Activated CD4-positive, alpha-beta T cell treated with anti-CD3 and anti-CD28 coated beads for 36 hours (primary cell): ENCODE measurements around the gene MRPL53. TPM values are rescaled to one million over a fixed set of nuclear protein-coding genes. Genes with fewer than 3 reads are reported as not detected.
"Not testable (repeated sequence)": the region's sequence is repeated elsewhere in the genome, so short reads cannot be mapped to it uniquely, and the experiment has no call there.

ENCODE experiments used
- ATAC-seq: fragments of 200-7000 bp; cut with Tn5 transposase; one replicate; pipeline ENCODE4 v1.10.0; 2021; ENCODE audit warnings: mild to moderate bottlenecking, moderate library complexity
- CTCF ChIA-PET: fragments of 350-600 bp; sonication (Branson Sonifier 250); formaldehyde crosslinking; loops from one replicate; lab custom pipeline; 2021; ENCODE audit warnings: antibody characterized with exemption; lab: Charles Lee
- POLR2A ChIA-PET: fragments of 350-600 bp; sonication (Branson Sonifier 250); formaldehyde crosslinking; loops from one replicate; lab custom pipeline; 2021; ENCODE audit warnings: antibody characterized with exemption, inconsistent platforms; lab: Charles Lee
- DNase-seq: peaks from one replicate; pipeline ENCODE4 v3.0.0-alpha.2; 2020
- H3K27ac Mint-ChIP-seq: one replicate; pipeline ENCODE4 v1.8.0; 2021; ENCODE audit warnings: mixed read lengths
- H3K27me3 Mint-ChIP-seq: one replicate; pipeline ENCODE4 v1.8.0; 2021; ENCODE audit warnings: mixed read lengths
- H3K36me3 Mint-ChIP-seq: one replicate; pipeline ENCODE4 v1.8.0; 2021; ENCODE audit warnings: low read depth, mixed read lengths
- H3K4me1 Mint-ChIP-seq: one replicate; pipeline ENCODE4 v1.8.0; 2021; ENCODE audit warnings: mixed read lengths
- H3K4me3 Mint-ChIP-seq: one replicate; pipeline ENCODE4 v1.8.0; 2021; ENCODE audit warnings: mild to moderate bottlenecking, moderate library complexity, mixed read lengths
- H3K9me3 Mint-ChIP-seq: one replicate; pipeline ENCODE4 v1.8.0; 2021; ENCODE audit warnings: low read depth, mixed read lengths
- intact Hi-C, 2 experiments: fragments of 100-400 bp; cut with DNase I in 1 of 2; cut with micrococcal nuclease in 1 of 2; formaldehyde crosslinking; loops; one replicate each; pipeline versions ENCODE4 v1.14.2 to v1.15.1; 2022 to 2024; cut with DNase I, micrococcal nuclease
- total RNA-seq, 2 experiments: library from RNA; stranded (reverse); gene quantifications; one replicate each; pipeline ENCODE4 v1.2.3, GENCODE V29; 2021

Gene MRPL53
- total RNA-seq, 2 experiments from 2014 or later = 87.4 to 88.5 TPM

DNA sequence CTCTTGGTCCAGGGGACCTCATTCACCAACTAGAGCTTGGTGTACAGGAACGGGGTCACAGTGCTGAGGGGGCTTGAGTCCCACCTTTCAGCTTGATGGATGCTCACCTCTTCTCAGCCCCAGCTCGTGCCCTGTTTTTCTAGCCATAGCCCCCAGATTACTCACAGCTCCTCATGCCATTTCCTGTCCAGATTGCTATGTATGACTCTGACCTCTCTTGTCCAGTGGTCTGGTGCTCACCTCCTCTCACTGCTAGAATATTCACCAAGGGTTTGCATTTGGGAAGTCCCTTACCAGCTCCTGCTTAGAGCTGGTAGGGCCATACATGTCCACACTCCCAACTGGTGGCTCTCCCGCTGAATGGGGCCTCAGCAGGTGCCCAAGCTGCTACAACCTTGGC lies 21.1 kb upstream of the MRPL53 start:
- ChIA-PET CTCF (interaction anchor here (0.9 kb wide), 1 partner anchor 11 kb away, joined by 4 read pairs; the partner anchor contains the start of genes CCDC142 and TTC31), POLR2A (interaction anchor here (0.7 kb wide), 1 partner anchor 63 kb away, joined by 3 read pairs; no protein-coding TSS in a partner anchor)
- DNase-seq = no peak
- Mint-ChIP-seq H3K9me3 (no peaks in the 10 kb centered on the region), H3K4me3 (no peak overlapping the region), H3K27me3 (peaks cover 10% of the 10 kb centered on the region), H3K36me3 (peaks cover 26% of the 10 kb centered on the region), H3K27ac (no peak overlapping the region), H3K4me1 (peaks cover 8% of the 10 kb centered on the region)
- intact Hi-C loops = no loop called here
- no peak for ATAC-seq

DNA sequence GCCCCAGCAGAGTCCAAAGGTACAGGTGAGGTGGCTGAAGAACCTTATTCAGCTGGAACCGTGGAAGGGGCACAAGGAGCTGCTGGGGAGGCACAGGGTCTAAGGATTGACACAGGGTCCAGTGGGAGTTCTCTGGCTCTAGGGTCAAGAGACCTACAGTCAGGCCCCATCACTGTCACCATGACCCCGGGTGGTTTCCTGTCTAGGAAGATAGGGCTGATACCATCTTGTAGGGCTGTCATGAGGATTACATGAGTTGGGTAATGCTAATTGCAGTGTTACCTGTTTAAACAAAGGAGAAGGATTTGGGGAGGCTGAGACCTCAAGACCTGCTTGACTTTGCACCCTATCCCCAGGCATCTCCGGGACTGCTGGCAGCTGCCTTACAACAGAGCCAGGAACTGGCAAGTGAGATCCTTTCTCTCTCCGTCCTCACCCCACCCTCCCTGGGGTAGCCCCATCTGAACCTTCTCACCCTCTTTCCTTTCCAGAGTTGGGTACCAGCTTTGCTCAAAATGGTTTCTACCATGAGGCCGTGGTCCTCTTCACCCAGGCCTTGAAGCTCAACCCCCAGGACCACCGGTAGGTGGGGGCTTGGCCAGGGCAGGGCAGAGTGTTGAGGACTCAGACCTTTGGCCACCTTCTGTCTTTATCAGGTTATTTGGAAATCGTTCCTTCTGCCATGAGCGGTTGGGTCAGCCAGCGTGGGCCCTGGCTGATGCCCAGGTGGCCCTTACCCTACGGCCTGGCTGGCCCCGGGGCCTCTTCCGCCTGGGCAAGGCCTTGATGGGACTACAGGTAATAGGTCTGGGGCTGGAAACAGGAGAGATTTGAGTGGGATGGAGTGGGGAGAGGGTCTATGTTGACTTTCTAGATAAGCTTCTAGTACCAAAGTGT lies 19.4 kb upstream of the MRPL53 start:
- no peak overlapping the region for H3K4me3 Mint-ChIP-seq
- no peak for DNase-seq

DNA sequence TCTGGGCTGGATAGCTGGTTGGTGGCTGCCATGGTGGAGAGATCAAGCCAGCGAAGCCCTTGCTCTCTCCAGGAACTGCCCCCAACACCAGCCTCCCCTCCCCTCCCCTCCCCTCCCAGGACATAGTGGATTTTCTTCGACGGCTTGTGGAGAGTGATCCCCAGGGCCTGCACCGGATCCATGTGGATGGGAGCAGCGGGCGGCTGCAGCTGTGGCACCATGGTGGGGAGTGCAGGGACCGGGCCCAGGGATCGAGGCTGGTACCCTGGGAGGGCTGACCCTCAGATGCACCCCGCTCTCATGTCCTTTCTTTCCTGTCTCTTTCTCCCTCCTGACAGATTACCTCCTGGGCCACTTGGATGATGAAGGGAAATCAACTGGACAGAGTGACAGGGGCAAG lies 17.4 kb upstream of the MRPL53 start:
- Mint-ChIP-seq H3K27ac (no peak overlapping the region), H3K36me3 (peaks cover 36% of the 10 kb centered on the region), H3K4me1 (no peaks in the 10 kb centered on the region), H3K27me3 (no peaks in the 10 kb centered on the region), H3K4me3 (no peak overlapping the region), H3K9me3 (no peaks in the 10 kb centered on the region)
- CTCF ChIA-PET = interaction anchor here (1.0 to 1.1 kb wide), 2 partner anchors 11 to 96 kb away, joined by 5 read pairs; no protein-coding TSS in a partner anchor
- no peak for DNase-seq
- intact Hi-C loops = no loop called here
- no peak for ATAC-seq
- POLR2A ChIA-PET = no interaction called here

More for the DNA sequence above, 19.4 kb upstream of the MRPL53 start:
- H3K36me3 Mint-ChIP-seq = peaks cover 27% of the 10 kb centered on the region
- H3K4me1 Mint-ChIP-seq = no peaks in the 10 kb centered on the region
- no peaks in the 10 kb centered on the region for H3K27me3 Mint-ChIP-seq
- H3K9me3 Mint-ChIP-seq = no peaks in the 10 kb centered on the region
- ATAC-seq = no peak
- CTCF ChIA-PET = interaction anchor here (0.6 kb wide), 1 partner anchor 76 kb away, joined by 4 read pairs; no protein-coding TSS in a partner anchor
- intact Hi-C loops = no loop called here
- H3K27ac Mint-ChIP-seq = no peak overlapping the region
- POLR2A ChIA-PET = no interaction called here

DNA sequence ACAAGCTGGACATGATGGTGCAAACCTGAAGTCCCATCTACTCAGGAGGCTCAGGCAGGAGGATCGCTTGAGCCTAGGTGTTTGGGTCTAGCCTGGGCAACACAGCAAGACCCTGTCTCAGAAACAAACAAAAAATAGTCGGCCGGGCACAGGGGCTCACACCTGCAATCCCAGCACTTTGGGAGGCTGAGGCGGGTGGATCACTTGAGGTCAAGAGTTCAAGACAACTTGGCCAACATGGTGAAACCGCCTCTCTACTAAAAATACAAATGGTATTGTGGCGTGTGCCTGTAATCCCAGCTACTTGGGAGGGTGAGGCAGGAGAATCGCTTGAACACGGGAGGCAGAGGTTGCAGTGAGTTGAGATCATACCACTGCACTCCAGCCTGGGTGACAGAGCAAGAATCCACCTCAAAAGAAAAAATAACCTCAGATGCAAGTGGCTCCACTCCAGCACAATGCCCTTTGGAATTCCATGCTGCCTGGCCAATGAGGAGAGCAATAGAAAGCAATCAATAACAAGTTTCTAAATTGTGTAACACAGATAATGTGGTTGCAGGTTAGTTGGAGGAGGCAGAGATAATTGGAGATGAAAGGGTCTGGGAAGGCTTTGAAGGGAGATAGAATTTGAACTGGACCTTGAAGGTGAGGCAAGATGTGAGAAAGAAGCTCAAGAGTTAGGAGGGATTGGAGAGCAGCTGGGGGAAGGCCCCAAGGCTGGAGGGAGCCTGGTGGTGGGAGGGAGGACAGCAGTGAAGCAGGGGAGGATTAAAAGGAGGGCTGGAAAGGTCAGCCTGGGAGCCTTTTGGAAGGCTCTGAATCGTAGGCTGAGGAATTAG lies 16.4 kb upstream of the MRPL53 start:
- Mint-ChIP-seq H3K9me3 (no peaks in the 10 kb centered on the region), H3K27me3 (no peaks in the 10 kb centered on the region), H3K4me3 (no peak overlapping the region), H3K27ac (no peak overlapping the region), H3K36me3 (peaks cover 34% of the 10 kb centered on the region), H3K4me1 (peaks cover 4% of the 10 kb centered on the region)
- CTCF ChIA-PET = interaction anchor here (0.5 to 1.7 kb wide), 3 partner anchors 8 to 15 kb away, joined by 3 to 5 read pairs (median 5); no protein-coding TSS in a partner anchor
- intact Hi-C loops = no loop called here
- no peak for DNase-seq
- POLR2A ChIA-PET = interaction anchor here (0.6 kb wide), 1 partner anchor 70 kb away, joined by 13 read pairs; no protein-coding TSS in a partner anchor
- ATAC-seq = no peak

DNA sequence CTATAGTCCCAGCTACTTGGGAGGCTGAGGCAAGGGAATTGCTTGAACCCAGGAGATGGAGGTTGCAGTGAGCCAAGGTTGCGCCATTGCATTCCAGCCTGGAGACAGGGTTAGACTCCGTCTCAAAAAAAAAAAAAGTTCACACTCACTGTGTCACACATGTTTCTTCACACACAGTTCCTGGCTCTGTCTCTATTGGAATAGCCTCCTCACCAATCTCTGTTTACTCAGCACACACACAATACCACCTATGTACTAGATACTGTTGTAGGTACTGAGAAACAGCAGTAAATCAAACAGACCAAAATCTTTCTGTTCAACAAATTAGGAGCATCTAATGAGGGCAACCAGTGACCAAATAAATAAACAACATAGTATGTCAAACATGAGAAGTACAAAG lies 13.7 kb upstream of the MRPL53 start:
- H3K27me3 Mint-ChIP-seq = no peaks in the 10 kb centered on the region
- DNase-seq (no peak), ATAC-seq (no peak)
- peaks cover 23% of the 10 kb centered on the region for H3K36me3 Mint-ChIP-seq
- peaks cover 16% of the 10 kb centered on the region for H3K4me1 Mint-ChIP-seq
- no peak overlapping the region for H3K27ac Mint-ChIP-seq
- CTCF ChIA-PET = no interaction called here
- no peaks in the 10 kb centered on the region for H3K9me3 Mint-ChIP-seq
- H3K4me3 Mint-ChIP-seq = no peak overlapping the region
- intact Hi-C loops = no loop called here
- POLR2A ChIA-PET = no interaction called here

DNA sequence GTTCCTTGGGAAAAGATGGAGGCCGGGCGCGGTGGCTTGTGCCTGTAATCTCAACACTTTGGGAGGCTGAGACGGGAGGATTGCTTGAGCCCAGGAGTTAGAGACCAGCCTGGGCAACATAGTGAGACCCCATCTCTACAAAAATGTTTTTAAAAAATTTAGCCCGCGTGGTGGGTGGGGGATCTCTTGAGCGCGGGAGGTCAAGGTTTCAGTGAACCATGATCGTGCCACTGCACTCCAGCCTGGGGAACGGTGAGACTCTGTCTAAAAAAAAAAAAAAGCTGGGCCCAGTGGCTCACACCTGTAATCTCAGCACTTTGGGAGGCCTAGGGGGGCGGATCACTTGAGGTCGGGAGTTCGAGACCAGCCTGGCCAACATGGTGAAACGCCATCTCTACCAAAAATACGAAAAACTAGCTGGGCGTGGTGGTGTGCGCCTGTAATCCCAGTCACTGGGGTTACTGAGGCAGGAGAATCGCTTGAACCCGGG lies 11.2 kb upstream of the MRPL53 start:
- Mint-ChIP-seq H3K4me3 (peak overlapping the region; percentile 90), H3K27ac (peak overlapping the region; percentile 99), H3K36me3 (peaks cover 17% of the 10 kb centered on the region), H3K4me1 (peaks cover 31% of the 10 kb centered on the region)
- H3K27me3 Mint-ChIP-seq, DNase-seq, ATAC-seq, H3K9me3 Mint-ChIP-seq, POLR2A ChIA-PET: not testable (repeated sequence)
- intact Hi-C loops = loop anchor here (1.0 to 2.0 kb wide), 15 partner anchors 11 to 1099 kb away; partner anchors contain the start of genes AUP1 (in 2 of the 2), C2orf81 (in 2 of the 2), DOK1 (in 2 of the 2) and HTRA2 (in 2 of the 2)
- CTCF ChIA-PET = interaction anchor here (0.6 to 5.2 kb wide), 13 partner anchors 11 to 728 kb away, joined by 3 to 62 read pairs (median 6); partner anchors contain the start of genes AUP1, HTRA2, INO80B and LBX2

DNA sequence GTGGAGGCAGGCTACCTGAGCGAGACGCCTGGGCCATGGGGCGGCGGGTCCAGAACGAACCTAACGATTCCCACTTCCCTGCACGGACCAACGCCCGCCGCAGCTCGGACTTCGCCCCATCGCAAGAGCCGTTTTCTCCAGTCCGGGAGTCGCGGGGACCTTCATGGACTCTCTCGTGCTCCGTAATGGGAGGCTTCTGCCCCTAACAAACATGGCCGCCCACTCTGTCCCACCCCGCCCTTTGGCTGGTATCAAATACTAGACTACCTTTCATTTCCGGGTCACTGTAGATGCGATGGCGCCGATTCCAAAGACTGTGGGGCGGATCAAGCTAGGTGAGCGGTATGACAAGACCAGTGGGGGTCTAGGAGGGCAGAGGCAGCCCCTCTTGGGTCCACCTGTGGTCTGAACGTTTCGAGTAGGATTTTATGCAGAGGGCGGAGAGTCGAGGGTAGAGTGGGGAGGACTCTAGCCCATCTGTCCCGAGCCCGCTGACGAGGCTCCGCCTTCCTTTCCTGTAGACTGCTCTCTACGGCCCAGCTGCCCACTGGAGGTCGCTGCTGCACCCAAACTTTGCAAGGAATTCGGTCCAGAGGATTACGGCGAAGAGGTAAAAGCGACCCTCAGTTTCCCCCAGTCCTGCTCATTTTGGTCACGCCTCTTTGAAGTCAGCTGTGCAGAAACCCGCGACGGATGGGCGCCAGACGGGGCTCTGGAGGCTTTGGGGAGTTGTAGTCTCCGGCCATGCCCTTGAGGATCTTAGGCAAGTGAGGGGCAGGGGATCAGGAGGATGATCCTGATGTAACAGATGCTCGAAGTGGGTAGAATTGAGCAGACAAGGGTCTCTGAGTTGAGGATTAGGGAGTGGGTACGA lies 10.6 kb upstream of the MRPL53 start, which contains the start of the genes CCDC142 and TTC31:
Gene CCDC142, minus strand, starts transcription at position 198 of the 874 bp plus-strand sequence. Its CDS starts 161 bp downstream, at position 37.
Gene TTC31, plus strand, starts transcription at position 281 of the 874 bp plus-strand sequence. Its CDS starts 15 bp downstream, at position 296.
- peaks cover 31% of the 10 kb centered on the region for H3K4me1 Mint-ChIP-seq
- POLR2A ChIA-PET = interaction anchor here (0.5 to 3.2 kb wide), 5 partner anchors 10 to 169 kb away, joined by 3 to 18 read pairs (median 6); partner anchors contain the start of genes AUP1, HTRA2, INO80B and MRPL53
- ATAC-seq = peak; percentile 95
- H3K4me3 Mint-ChIP-seq = peak within 1 kb of the TSS; percentile 90
- H3K9me3 Mint-ChIP-seq = no peaks in the 10 kb centered on the region
- peaks cover 17% of the 10 kb centered on the region for H3K36me3 Mint-ChIP-seq
- H3K27me3 Mint-ChIP-seq = no peaks in the 10 kb centered on the region
- DNase-seq = peak; percentile 96
- intact Hi-C loops = loop anchor here (1.0 to 2.0 kb wide), 15 partner anchors 11 to 1098 kb away; partner anchors contain the start of genes AUP1 (in 2 of the 2), C2orf81 (in 2 of the 2), DOK1 (in 2 of the 2) and HTRA2 (in 2 of the 2)
- CTCF ChIA-PET = interaction anchor here (0.5 to 5.2 kb wide), 18 partner anchors 10 to 141 kb away, joined by 3 to 62 read pairs (median 4); partner anchors contain the start of genes AUP1, DQX1, HTRA2 and INO80B
- H3K27ac Mint-ChIP-seq = peak within 1 kb of the TSS; percentile 99

DNA sequence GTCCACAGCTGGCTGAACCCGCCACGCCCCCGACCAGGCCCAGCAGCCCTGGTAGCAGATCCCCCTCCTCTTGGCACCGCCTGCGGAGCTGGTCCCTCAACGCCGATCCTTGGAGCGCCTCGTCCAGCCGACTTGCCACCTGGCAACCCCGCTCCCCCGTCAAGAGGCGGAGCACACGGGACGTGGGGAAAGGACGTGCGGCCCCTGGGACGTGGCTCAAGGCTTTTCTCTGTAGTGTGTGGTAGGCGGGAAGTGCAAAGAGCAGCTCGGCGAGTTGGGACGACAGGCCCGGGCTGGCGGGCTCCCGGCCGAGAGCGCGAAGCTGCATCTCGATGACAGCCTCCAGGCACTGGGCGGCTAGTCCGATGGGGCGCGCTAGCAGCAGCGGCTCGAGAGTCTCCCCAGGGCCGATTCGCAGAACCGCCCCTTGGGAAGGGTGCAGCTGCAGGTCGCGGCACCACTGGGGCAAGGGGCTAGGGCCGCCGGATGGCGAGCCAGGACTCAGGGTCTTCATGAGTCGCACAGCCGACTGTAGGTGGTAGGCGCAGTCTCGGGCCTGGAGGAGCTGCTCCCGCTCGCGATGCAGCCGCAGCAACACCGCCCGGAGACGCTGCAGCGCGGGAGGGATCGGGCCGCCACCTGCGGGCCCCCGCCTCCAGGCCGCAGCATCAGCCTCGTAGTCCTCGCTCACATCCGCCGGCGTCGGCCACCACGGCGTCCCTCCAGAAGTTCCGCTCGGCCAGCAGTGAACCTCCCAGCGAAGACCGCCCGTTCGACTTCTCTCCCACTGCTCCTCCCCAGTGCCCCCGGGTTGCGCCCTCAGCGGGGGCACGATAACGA lies 9.7 kb upstream of the MRPL53 start:
- POLR2A ChIA-PET = interaction anchor here (0.5 to 3.2 kb wide), 7 partner anchors 9 to 100 kb away, joined by 3 to 18 read pairs (median 3); partner anchors contain the start of genes AUP1, HTRA2, INO80B and MRPL53
- H3K9me3 Mint-ChIP-seq = no peaks in the 10 kb centered on the region
- H3K27me3 Mint-ChIP-seq = no peaks in the 10 kb centered on the region
- peaks cover 21% of the 10 kb centered on the region for H3K36me3 Mint-ChIP-seq
- CTCF ChIA-PET = interaction anchor here (0.5 to 5.2 kb wide), 20 partner anchors 9 to 658 kb away, joined by 3 to 62 read pairs (median 4); partner anchors contain the start of genes AUP1, DQX1, HTRA2 and INO80B
- peak overlapping the region; percentile 90 for H3K4me3 Mint-ChIP-seq
- intact Hi-C loops = loop anchor here (1.0 to 2.0 kb wide), 6 partner anchors 10 to 1097 kb away; partner anchors contain the start of genes ALMS1 (in 1 of the 2), C2orf81 (in 1 of the 2), DOK1 (in 1 of the 2) and INO80B (in 1 of the 2)
- peaks cover 31% of the 10 kb centered on the region for H3K4me1 Mint-ChIP-seq
- DNase-seq = peak; percentile 75
- peak overlapping the region; percentile 99 for H3K27ac Mint-ChIP-seq
- ATAC-seq = peak; percentile 37

DNA sequence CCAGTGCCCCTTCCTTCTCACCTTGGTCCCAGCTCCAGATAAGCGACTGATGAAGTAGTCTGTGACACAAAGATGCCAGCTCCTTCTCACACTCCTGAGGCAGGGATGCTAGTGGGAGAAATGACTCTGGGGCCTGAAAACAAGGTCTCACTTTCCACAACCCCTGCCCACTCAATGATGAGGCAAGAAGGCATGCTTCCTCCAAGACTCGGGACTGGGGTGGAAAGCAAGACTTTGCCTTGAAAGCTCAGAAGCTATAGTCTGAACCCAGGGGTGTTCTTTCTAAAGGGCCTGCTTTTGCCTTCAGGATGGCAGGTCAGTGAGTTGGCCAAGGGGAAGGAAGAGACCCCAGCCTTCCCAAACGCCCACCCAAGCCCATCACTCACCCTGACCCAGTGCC lies 9.0 kb upstream of the MRPL53 start:
- Mint-ChIP-seq H3K27me3 (no peaks in the 10 kb centered on the region), H3K36me3 (peaks cover 19% of the 10 kb centered on the region), H3K9me3 (no peaks in the 10 kb centered on the region), H3K27ac (no peak overlapping the region), H3K4me1 (peaks cover 31% of the 10 kb centered on the region), H3K4me3 (peak overlapping the region; percentile 90)
- ChIA-PET POLR2A (interaction anchor here (0.5 to 3.2 kb wide), 5 partner anchors 9 to 100 kb away, joined by 3 to 18 read pairs (median 6); partner anchors contain the start of genes INO80B, MRPL53 and WBP1), CTCF (interaction anchor here (0.7 to 5.2 kb wide), 14 partner anchors 8 to 657 kb away, joined by 3 to 62 read pairs (median 3); partner anchors contain the start of genes AUP1, HTRA2, INO80B and LBX2)
- ATAC-seq (no peak), DNase-seq (no peak)
- intact Hi-C loops = no loop called here
